Cardiac muscle cell (in vitro differentiated cells and primary cell): ENCODE measurements around the gene DNMT3A. TPM values are rescaled to one million over a fixed set of nuclear protein-coding genes. Genes with fewer than 3 reads are reported as not detected.

ENCODE experiments used
- DNase-seq, 2 donors: peaks; one replicate each; pipeline versions ENCODE4 v3.0.0 to v3.0.0-alpha.2; 2010 to 2017; ENCODE audit warnings: low read depth in 1 of 2, low spot score in 1 of 2
- H3K27ac ChIP-seq: fragments of 200-600 bp; sonication (generic); 2 replicates; pipeline ENCODE4 v1.5.1; 2016
- H3K27me3 ChIP-seq: fragments of 200-600 bp; sonication (generic); 2 replicates; pipeline ENCODE4 v1.6.0; 2016; ENCODE audit warnings: control low read depth
- H3K36me3 ChIP-seq: fragments of 200-600 bp; sonication (generic); 2 replicates; pipeline ENCODE4 v1.5.1; 2016; ENCODE audit warnings: control low read depth
- H3K4me1 ChIP-seq: fragments of 200-600 bp; sonication (generic); 2 replicates; pipeline ENCODE4 v1.8.1; 2017; ENCODE audit warnings: low read depth, mild to moderate bottlenecking, mixed run types
- H3K4me3 ChIP-seq: fragments of 200-600 bp; sonication (generic); 2 replicates; pipeline ENCODE4 v1.5.1; 2016; ENCODE audit warnings: mild to moderate bottlenecking
- H3K9me3 ChIP-seq: fragments of 200-600 bp; sonication (generic); 2 replicates; pipeline ENCODE4 v1.5.1; 2017; ENCODE audit warnings: low read depth, mild to moderate bottlenecking, control low read depth
- polyA plus RNA-seq: library from polyadenylated mRNA; unstranded; fragments of >200 nt; fragmentation: Nextera tagmentation; extraction: Ambion mirVana; gene quantifications from 2 replicates; pipeline ENCODE4 v1.2.1, GENCODE V29; 2016
- total RNA-seq: library from RNA; depleted of rRNA; stranded (reverse); fragments of >200 nt; gene quantifications from 2 replicates; pipeline ENCODE4 v1.2.3, GENCODE V29; 2016
- TF ChIP-seq, protein P1 (sequence below): IDR thresholded peaks from 2 replicates; pipeline ENCODE4 v1.5.1; 2012; ENCODE audit warnings: low read depth, mild to moderate bottlenecking, low read length

The DNMT3A gene
- total and polyA plus RNA-seq, 2 experiments from 2014 or later: 52.9 to 116 TPM

DNA sequence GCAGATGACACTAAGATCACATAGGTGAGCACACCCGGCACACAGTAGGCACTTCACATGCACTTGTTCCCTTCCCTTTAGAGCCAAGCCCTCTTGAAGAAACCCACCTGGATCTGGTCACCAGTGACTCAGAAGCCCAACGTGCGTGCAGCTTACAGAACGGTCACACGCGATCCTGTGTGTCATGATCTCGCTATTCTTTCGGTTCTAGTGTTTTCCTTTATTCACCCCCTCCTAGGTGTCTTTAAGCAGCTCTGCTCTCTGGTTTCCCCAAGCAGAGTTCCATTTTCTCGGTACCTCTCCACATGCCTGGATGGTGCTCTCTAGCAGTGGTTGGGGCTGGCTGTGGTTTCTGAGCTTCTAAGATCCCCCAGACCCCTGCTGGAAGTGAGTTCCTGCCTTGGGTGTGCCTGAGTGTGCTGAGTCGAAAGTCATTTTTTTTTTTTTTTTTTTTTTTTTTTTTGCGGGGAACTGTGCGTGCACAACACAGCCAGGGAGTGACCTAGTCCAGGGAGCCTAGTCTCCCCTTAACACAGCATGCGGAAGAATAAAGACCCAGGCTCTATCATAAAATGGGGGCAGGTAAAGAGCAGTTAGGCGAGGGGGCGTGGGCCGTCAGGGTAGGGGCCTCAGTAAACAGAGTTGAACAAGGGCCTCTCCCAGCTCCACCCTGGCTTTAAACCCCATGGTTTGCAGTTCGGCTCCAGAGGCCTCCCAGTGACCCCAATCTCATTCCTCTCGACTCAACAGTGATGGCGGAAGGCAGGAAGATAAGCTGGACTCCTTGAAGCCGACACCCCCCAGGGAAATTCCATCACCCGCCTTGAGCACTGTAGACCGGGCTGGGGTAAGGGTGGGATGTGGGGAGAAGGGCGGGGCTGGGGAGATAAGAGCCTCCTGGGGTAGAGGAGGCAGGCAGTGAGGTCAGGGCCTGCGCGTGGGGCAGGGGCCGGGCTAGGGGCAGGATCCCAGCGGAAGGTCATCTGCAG lies 29.8 kb upstream of the DNMT3A start:
- H3K27ac ChIP-seq: no peak overlapping the region
- DNase-seq: no peak

DNA sequence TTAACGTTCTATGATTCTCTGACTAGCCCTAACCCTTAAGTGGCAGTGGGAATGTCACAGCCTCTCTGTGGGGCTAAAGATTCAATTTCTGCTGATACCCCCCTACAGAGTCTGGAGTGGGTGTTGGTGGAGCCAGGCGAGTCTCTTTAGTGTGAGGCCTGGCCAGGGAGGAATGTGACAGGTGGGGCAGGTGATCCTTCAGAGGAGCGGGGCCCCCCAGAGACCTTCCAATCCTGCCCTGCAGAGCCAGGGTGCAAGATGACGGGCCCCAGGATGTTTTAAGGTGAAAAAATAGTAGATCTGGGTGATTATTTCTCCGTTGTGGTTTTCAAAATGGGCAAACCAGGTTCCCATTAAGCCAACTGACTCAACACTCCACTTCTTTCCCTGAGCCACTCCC lies 28.2 kb upstream of the DNMT3A start:
- Histone ChIP-seq H3K9me3 (no peaks in the 10 kb centered on the region), H3K27me3 (no peaks in the 10 kb centered on the region), H3K4me3 (no peak overlapping the region), H3K36me3 (no peaks in the 10 kb centered on the region), H3K4me1 (no peaks in the 10 kb centered on the region), H3K27ac (no peak overlapping the region)
- DNase-seq: no peak
- TF ChIP-seq, protein P1, sequence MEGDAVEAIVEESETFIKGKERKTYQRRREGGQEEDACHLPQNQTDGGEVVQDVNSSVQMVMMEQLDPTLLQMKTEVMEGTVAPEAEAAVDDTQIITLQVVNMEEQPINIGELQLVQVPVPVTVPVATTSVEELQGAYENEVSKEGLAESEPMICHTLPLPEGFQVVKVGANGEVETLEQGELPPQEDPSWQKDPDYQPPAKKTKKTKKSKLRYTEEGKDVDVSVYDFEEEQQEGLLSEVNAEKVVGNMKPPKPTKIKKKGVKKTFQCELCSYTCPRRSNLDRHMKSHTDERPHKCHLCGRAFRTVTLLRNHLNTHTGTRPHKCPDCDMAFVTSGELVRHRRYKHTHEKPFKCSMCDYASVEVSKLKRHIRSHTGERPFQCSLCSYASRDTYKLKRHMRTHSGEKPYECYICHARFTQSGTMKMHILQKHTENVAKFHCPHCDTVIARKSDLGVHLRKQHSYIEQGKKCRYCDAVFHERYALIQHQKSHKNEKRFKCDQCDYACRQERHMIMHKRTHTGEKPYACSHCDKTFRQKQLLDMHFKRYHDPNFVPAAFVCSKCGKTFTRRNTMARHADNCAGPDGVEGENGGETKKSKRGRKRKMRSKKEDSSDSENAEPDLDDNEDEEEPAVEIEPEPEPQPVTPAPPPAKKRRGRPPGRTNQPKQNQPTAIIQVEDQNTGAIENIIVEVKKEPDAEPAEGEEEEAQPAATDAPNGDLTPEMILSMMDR: no peak

More for the DNA sequence above, 29.8 kb upstream of the DNMT3A start:
- TF ChIP-seq, protein P1: no peak
- no peak overlapping the region for H3K4me3 ChIP-seq
- H3K9me3 ChIP-seq: no peaks in the 10 kb centered on the region
- H3K36me3 ChIP-seq: no peaks in the 10 kb centered on the region
- H3K27me3 ChIP-seq: no peaks in the 10 kb centered on the region
- no peaks in the 10 kb centered on the region for H3K4me1 ChIP-seq

DNA sequence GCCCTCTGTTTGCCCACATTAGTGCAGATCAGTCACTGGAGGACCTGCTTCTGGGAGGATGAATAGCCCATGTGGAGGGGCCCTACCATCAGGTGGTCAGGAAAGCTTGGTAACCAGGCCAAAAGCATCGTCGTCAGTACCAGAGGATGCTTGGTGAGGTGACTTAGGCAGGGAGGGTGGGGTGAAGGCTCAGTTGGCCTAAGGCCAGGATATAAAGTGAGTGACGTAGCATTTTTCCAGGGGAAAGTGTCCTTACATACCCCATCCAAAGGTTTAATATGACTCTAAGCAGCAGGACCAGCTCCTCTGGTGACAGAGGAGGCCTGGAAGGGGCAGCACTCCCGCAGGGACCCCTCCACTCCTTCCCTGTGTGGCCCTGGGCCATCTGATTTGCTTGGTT lies 27.7 kb upstream of the DNMT3A start:
- no peak for DNase-seq
- no peak overlapping the region for H3K27ac ChIP-seq
- TF ChIP-seq, protein P1: no peak
- H3K27me3 ChIP-seq: no peaks in the 10 kb centered on the region
- H3K4me1 ChIP-seq: no peaks in the 10 kb centered on the region
- no peaks in the 10 kb centered on the region for H3K36me3 ChIP-seq
- H3K4me3 ChIP-seq: no peak overlapping the region
- H3K9me3 ChIP-seq: no peaks in the 10 kb centered on the region

DNA sequence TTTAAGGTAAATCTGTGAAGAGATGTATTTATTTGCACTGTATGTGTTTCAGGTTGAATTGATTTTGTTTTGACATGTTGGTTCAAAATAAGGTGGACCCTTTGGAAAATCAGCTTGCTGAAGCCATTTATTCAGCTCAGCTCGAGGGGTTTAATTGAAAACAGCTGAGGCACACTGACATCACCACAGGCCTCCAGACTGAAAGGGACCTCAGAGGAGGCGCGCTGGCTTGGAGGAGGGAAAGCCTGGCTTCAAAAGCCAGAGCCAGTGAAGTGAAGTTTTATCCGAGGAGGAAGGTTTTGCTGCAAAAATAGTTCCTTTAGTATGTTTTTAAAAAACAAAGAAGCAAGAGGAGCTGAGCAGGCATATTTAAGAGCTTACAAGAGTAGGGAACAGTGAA lies 26.9 kb upstream of the DNMT3A start:
- no peaks in the 10 kb centered on the region for H3K36me3 ChIP-seq
- no peak for DNase-seq
- TF ChIP-seq, protein P1: no peak

DNA sequence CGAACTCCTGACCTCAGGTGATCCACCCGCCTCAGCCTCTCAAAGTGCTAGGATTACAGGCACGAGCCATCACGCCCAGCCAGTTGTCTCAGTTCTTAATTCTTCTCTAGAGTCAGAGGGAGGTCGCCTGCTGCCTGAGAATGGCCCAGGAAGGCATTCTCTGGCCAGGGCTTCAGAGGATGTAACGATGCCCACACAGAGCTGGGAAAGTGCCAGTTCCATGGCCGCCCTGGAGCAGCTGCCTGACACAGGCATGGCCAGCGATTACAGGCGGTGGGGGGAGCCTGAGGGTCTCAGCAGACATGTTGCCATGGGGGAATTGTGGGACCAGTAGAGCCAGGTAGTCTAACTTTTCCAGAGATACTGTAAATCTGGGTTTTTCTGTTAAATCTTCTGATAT lies 25.6 kb upstream of the DNMT3A start:
- no peak for DNase-seq
- Histone ChIP-seq H3K36me3 (no peaks in the 10 kb centered on the region), H3K9me3 (no peaks in the 10 kb centered on the region), H3K4me3 (no peak overlapping the region), H3K27ac (no peak overlapping the region), H3K27me3 (no peaks in the 10 kb centered on the region), H3K4me1 (no peaks in the 10 kb centered on the region)
- TF ChIP-seq, protein P1: no peak

More for the DNA sequence above, 26.9 kb upstream of the DNMT3A start:
- no peak overlapping the region for H3K27ac ChIP-seq
- no peaks in the 10 kb centered on the region for H3K27me3 ChIP-seq
- H3K9me3 ChIP-seq: no peaks in the 10 kb centered on the region
- H3K4me3 ChIP-seq: no peak overlapping the region
- H3K4me1 ChIP-seq: no peaks in the 10 kb centered on the region
